Skin epidermis (tissue), 12 donors: Measurements from ENCODE around the gene KLHL2.

ENCODE experiments used
- H3K27ac ChIP-seq, 21 experiments: fragments of 200-600 bp; sonication (generic) in 11 of 21; one replicate each; pipeline ENCODE4 v1.5.0; 2020; ENCODE audit warnings: mild to moderate bottlenecking in 3 of 21, inconsistent platforms in 2 of 21, moderate library complexity in 2 of 21
- H3K4me3 ChIP-seq, 7 experiments: fragments of 200-600 bp; sonication (generic) in 2 of 7; one replicate each; pipeline ENCODE4 v1.5.0; 2020; ENCODE audit warnings: inconsistent platforms in 2 of 7, mild to moderate bottlenecking in 2 of 7, moderate library complexity in 1 of 7

The KLHL2 gene

DNA sequence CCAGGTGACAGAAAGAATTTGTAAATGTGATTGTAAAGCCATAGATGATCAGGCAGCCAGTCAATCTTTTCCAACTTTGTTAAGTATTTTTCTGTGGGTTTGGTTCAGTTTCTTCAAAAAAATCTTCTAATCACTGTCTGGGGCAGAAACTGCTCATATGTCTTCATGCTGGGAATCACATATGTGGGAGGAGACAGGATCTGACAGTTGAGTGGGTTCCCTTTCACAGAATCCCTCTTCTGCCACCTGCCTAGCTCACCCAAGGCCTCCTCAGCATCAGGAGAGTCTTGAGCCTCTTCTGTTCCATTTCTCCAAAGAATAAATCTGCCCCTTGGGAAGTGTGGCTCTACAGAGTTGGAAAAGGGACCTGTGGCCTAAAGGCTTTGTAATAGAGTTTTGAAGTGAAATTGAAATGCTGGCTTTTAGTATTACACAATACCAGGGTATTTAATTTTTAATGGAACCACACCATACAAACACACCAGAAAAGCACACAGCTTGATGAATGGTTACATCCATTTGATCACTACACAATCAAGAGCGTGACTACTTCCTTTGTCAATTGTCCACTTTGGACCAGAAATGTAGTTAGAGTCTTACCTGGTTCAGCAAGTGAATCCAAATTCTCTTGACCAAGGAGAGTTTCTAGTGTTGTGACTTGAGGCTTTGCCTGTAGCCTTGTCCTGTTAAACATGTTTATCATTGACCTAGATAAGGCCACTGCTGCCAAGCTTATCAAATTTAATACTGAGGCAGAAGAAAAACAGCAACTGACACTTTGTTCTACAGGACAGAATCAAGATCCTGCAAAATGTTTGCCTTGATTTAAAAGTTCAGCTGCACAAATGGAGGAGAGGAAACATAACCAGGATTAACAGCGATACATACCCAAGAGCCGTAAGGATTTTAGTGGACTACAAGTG, 140.5 kb downstream of the KLHL2 start:
- no peak overlapping the region for H3K4me3 ChIP-seq
- no peak overlapping the region for H3K27ac ChIP-seq

GRCh38 chr4:165351359-165352130, 144.2 kb downstream of the KLHL2 start:
- Histone ChIP-seq H3K27ac (no peak overlapping the region), H3K4me3 (no peak overlapping the region)

DNA sequence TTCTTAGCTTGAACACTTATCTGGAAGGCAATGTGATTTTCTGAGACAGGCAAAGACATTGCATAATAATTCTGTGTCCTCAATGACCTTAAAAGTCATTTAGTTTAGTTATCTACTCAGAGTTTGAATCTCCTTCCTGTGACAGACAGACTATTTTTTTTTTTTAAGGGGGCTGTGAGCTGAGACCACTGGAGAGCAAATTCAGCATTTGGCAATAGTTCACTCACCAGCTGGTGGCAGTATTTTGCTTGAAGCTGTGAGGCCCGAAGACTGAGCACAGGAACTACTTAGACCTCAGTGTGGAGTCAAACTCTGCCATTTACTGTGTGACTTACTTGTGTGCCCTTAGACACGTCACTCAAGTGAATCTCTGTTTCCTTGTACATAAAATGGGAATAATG, 148.5 kb downstream of the KLHL2 start:
- no peak overlapping the region for H3K27ac ChIP-seq
- H3K4me3 ChIP-seq: no peak overlapping the region

DNA sequence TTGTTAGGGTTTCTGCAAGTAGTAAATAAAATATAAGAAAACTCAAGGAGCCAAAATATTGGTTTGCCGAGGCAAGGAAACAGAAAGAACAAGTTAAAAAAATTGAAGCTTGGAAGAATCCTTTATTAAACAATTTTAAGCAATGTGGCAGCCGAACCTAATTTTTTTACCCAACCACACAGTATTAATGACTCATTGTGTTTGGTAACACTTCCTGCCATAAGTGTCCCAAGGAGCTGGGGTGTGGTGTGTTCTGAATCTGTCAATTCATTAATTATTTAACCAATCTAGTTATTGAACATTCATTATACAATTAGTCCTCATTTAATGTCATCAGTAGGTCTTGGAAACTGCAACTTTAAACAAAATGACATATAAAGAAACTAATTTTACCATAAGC, 152.1 kb downstream of the KLHL2 start:
- Histone ChIP-seq H3K27ac (peak overlapping the region in 8 of 21 experiments; percentile 8 to 56 (median 34)), H3K4me3 (no peak overlapping the region)

DNA sequence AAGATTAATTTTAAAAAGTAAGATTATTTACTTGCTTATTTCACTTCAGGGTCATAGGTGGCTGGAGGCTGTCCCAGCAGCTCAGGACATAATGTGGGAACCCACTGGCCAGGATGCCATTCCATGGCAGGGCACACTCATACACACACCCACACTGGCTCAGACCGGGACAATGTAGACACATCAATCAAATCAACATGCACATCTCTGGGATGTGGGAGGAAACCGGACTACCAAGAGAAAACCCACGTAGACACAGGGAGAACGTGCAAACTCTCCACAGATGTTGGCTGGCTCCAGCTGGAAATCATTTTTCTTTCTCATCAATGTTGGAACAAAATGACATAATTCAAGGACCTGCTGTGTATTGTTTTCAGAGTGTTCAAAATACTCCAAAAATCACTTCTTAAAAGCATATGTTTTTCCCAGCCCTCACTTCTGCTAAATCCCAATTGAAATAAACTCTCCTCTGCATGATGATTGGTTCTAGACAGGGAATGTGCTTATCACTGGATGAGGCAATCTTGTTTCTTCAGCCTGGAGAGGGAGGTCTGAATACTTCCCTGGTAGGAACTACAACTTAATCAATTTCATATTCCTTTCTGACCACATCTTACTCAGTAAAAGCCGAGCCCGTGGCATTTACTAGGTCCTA, 152.8 kb downstream of the KLHL2 start:
- Histone ChIP-seq H3K4me3 (no peak overlapping the region), H3K27ac (peak overlapping the region in 9 of 21 experiments; percentile 4 to 56 (median 37))

GRCh38 chr4:165360985-165361670, 153.8 kb downstream of the KLHL2 start:
- Histone ChIP-seq H3K27ac (peak overlapping the region in 2 of 21 experiments; percentile 8 to 56), H3K4me3 (no peak overlapping the region)

DNA sequence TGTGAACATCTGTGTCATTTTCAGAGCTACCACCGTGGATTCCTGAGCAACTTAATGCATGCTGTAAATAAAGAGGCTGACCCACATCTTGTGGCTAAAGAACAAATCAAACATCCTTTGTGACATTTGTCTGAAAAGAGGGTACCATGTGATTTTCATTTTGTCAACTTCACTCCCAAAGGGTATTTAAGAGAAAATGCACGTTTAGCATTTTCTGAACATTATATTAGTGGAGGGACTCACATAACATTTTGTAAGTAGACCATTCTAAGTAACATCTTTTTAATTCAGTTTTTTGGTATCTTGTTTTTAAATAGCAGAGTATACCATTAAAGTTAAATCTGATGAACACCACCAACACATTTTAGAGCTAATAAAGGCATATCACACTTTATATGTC, 154.4 kb downstream of the KLHL2 start:
- H3K27ac ChIP-seq: no peak overlapping the region

GRCh38 chr4:165364452-165365080, 157.2 kb downstream of the KLHL2 start:
- Histone ChIP-seq H3K4me3 (no peak overlapping the region), H3K27ac (no peak overlapping the region)

More for the DNA sequence above, 154.4 kb downstream of the KLHL2 start:
- no peak overlapping the region for H3K4me3 ChIP-seq

- no peak overlapping the region for H3K27ac ChIP-seq
- H3K4me3 ChIP-seq: no peak overlapping the region
These were observed 159.7 kb downstream of the KLHL2 start for GRCh38 chr4:165367040-165367439.

DNA sequence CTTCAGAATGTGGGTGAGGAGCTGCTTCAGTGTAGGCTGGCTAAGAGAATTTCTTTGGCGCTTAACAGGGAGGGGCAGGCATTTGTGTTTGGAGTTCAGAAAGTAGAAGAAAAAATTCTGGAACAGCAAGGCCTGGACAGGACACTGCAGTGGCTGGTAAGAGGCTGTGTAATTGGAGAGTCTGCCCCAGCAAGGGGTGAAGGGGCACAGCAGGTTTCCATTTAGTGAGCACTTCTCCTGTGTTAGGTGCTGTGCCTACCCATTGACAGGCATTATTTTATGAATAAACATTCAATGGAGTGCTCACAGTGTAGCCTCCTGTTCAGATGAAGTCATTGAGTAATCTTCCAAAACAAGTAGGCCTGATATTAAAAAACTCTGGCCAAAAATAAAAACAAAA, 160.8 kb downstream of the KLHL2 start:
- Histone ChIP-seq H3K4me3 (no peak overlapping the region), H3K27ac (no peak overlapping the region)

DNA sequence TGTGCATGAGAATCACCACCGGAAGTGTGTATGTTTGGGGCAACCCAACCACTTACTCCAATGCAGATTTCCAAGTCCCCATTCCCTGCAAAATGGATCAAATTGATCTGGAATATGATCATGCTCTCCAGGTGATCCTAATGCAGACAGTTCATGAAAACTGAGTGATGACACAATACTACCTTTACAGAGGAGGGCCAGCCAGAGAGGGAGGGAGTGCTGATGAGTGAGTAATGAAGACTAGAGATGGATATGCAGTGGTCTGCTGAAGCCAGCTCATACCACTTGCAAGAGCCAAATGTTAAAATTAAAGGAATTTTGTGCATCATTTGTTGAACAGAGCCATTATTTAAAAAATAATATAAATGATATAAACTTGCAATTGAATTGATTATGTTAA, 161.2 kb downstream of the KLHL2 start:
- no peak overlapping the region for H3K27ac ChIP-seq
- no peak overlapping the region for H3K4me3 ChIP-seq

DNA sequence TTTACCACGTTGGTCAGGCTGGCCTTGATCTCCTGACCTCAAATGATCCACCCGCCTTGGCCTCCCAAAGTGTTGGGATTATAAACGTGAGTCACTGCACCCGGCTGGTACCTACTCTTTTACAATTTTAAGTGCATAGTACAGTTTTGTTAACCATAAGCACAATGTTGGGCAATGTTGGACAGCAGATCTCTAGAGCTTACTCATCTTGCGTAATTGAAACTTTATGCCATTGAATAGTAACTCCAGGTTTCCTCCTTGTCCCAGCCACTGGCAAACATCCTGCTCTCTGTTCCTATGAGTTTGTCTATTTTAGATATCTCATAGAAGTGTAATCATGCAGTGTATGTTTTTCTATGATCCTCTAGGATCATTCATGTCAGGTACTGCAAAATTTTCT, 162.2 kb downstream of the KLHL2 start:
- H3K27ac ChIP-seq: no peak overlapping the region
- no peak overlapping the region for H3K4me3 ChIP-seq

DNA sequence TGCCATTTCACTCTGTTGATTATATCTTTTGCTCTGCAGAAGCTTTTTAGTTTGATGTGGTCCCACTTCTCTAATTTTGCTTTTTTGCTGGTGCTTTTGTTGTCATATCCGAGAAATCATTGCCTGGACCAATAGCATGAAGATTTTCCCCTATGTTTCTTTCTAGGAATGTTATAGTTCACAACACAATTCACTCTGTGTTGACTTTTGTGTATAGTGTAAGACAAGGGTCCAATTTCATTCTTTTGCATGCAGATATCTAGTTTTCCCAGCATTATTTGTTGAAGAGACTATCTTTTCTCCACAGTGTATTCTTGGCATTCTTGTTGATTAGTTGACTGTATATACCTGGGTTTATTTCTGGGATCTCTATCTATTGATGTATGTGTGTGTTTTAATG, 163.2 kb downstream of the KLHL2 start:
- Histone ChIP-seq H3K4me3 (no peak overlapping the region), H3K27ac (no peak overlapping the region)
